NCI-H510A (cell line): ENCODE data around the gene SLCO2A1.

Source experiments
- DNase-seq: peaks from one replicate; lab custom pipeline; 2025; lab: John Stamatoyannopoulos, UW

SLCO2A1 gene

GRCh38 chr3:133980550-133980949, 49.2 kb downstream of the SLCO2A1 start:
- DNase-seq = no peak

- no peak for DNase-seq
Observed at GRCh38 chr3:133980035-133980434, 49.7 kb downstream of the SLCO2A1 start.

GRCh38 chr3:133979553-133979952, 50.2 kb downstream of the SLCO2A1 start:
- no peak for DNase-seq

GRCh38 chr3:133977568-133977967, 52.2 kb downstream of the SLCO2A1 start:
- no peak for DNase-seq

- DNase-seq = no peak
Observed at GRCh38 chr3:133973249-133973980, 56.3 kb downstream of the SLCO2A1 start.

GRCh38 chr3:133972156-133972555, 57.6 kb downstream of the SLCO2A1 start:
- no peak for DNase-seq

- no peak for DNase-seq
Observed at GRCh38 chr3:133970916-133971315, 58.8 kb downstream of the SLCO2A1 start.

- DNase-seq = no peak
Observed at GRCh38 chr3:133970339-133970738, 59.4 kb downstream of the SLCO2A1 start.

- no peak for DNase-seq
Observed at GRCh38 chr3:133967992-133968892, 61.5 kb downstream of the SLCO2A1 start.

GRCh38 chr3:133966954-133967353, 62.8 kb downstream of the SLCO2A1 start:
- no peak for DNase-seq

GRCh38 chr3:133965906-133966305, 63.8 kb downstream of the SLCO2A1 start:
- no peak for DNase-seq

GRCh38 chr3:133965013-133965570, 64.6 kb downstream of the SLCO2A1 start:
- no peak for DNase-seq

GRCh38 chr3:133964547-133964946, 65.2 kb downstream of the SLCO2A1 start:
- DNase-seq = no peak

GRCh38 chr3:133963657-133964396, 65.9 kb downstream of the SLCO2A1 start:
- no peak for DNase-seq

- DNase-seq = no peak
Observed at GRCh38 chr3:133962849-133963248, 66.9 kb downstream of the SLCO2A1 start.

GRCh38 chr3:133958071-133958805, 71.5 kb downstream of the SLCO2A1 start:
- DNase-seq = no peak

- no peak for DNase-seq
Observed at GRCh38 chr3:133956982-133957381, 72.7 kb downstream of the SLCO2A1 start.

- DNase-seq = no peak
Observed at GRCh38 chr3:133956353-133956752, 73.4 kb downstream of the SLCO2A1 start.

- DNase-seq = no peak
Observed at GRCh38 chr3:133955892-133956291, 73.8 kb downstream of the SLCO2A1 start.

- no peak for DNase-seq
Observed at GRCh38 chr3:133954717-133955360, 74.9 kb downstream of the SLCO2A1 start.

GRCh38 chr3:133953297-133953696, 76.4 kb downstream of the SLCO2A1 start:
- no peak for DNase-seq
